ENCODE data around the gene RPS6KA5. TPM values are rescaled to one million over a fixed set of nuclear protein-coding genes. Genes with fewer than 3 reads are reported as not detected.

RPS6KA5 gene
- total RNA-seq, 8 experiments from 2014 or later = 2.5 to 25.2 (median 5.8) TPM

- in situ Hi-C loops (cut with MboI; ENCODE audit: low pct_unique_long_range_greater_than_20kb in 2 of 9, low sequenced_read_pairs in 9 of 9, unreplicated experiment in 9 of 9) = no loop called here
- Histone ChIP-seq H3K4me3 (no peak overlapping the region), H3K4me1 (replicated peaks in 1 of 2) (peaks cover 0 to 8% of the 10 kb centered on the region in 2 donors), H3K27ac (no peak overlapping the region)
- 87 to 89% methylated on average over 3 to 5 of the region's 13 CpGs; no CpG with 5 or more reads in 8 of the 10 experiments for WGBS, 10 experiments
- no peak for ATAC-seq (replicated peaks in 6 of 8)
Measured at GRCh38 chr14:90805084-90805391, 255.4 kb downstream of the RPS6KA5 start.

GRCh38 chr14:90804292-90805083 lies 256.0 kb downstream of the RPS6KA5 start:
- Histone ChIP-seq H3K4me1 (replicated peaks in 1 of 2) (peaks cover 0 to 8% of the 10 kb centered on the region in 2 donors), H3K27ac (no peak overlapping the region), H3K4me3 (no peak overlapping the region)
- ATAC-seq (replicated peaks in 6 of 8) = no peak
- 47 to 100% (median 78%) methylated on average over 1 to 7 of the region's 18 CpGs; no CpG with 5 or more reads in 2 of the 10 experiments for WGBS, 10 experiments
- in situ Hi-C loops (cut with MboI; ENCODE audit: low pct_unique_long_range_greater_than_20kb in 2 of 9, low sequenced_read_pairs in 9 of 9, unreplicated experiment in 9 of 9) = no loop called here

GRCh38 chr14:90803249-90803648 lies 257.2 kb downstream of the RPS6KA5 start:
- no peak for ATAC-seq (replicated peaks in 6 of 8)

GRCh38 chr14:90799420-90799819 lies 261.0 kb downstream of the RPS6KA5 start:
- Histone ChIP-seq H3K4me1 (replicated peaks in 1 of 2) (peaks cover 5 to 6% of the 10 kb centered on the region in 2 donors), H3K4me3 (no peak overlapping the region), H3K27ac (no peak overlapping the region)
- no peak for ATAC-seq (replicated peaks in 6 of 8)
- 87 to 100% (median 96%) methylated on average over 2 to 4 of the region's 5 CpGs; no CpG with 5 or more reads in 7 of the 10 experiments for WGBS, 10 experiments
- in situ Hi-C loops (cut with MboI; ENCODE audit: low pct_unique_long_range_greater_than_20kb in 2 of 9, low sequenced_read_pairs in 9 of 9, unreplicated experiment in 9 of 9) = no loop called here

More at GRCh38 chr14:90803249-90803648, 257.2 kb downstream of the RPS6KA5 start:
- no peak overlapping the region for H3K4me3 ChIP-seq
- H3K27ac ChIP-seq = no peak overlapping the region
- H3K4me1 ChIP-seq (replicated peaks in 1 of 2) = peaks cover 0 to 5% of the 10 kb centered on the region in 2 donors
- WGBS, 10 experiments = 59 to 100% (median 80%) methylated on average over 1 to 2 of the region's 2 CpGs; no CpG with 5 or more reads in 7 of the 10 experiments
- in situ Hi-C loops (cut with MboI; ENCODE audit: low pct_unique_long_range_greater_than_20kb in 2 of 9, low sequenced_read_pairs in 9 of 9, unreplicated experiment in 9 of 9) = no loop called here

GRCh38 chr14:90797919-90798318 lies 262.5 kb downstream of the RPS6KA5 start:
- WGBS, 10 experiments = 70 to 100% (median 86%) methylated on average over 1 to 11 of the region's 13 CpGs; no CpG with 5 or more reads in 2 of the 10 experiments
- in situ Hi-C loops (cut with MboI; ENCODE audit: low pct_unique_long_range_greater_than_20kb in 2 of 9, low sequenced_read_pairs in 9 of 9, unreplicated experiment in 9 of 9) = no loop called here
- ATAC-seq (replicated peaks in 6 of 8) = no peak

More at GRCh38 chr14:90797919-90798318, 262.5 kb downstream of the RPS6KA5 start:
- Histone ChIP-seq H3K4me1 (replicated peaks in 1 of 2) (peaks cover 5 to 6% of the 10 kb centered on the region in 2 donors), H3K4me3 (no peak overlapping the region), H3K27ac (no peak overlapping the region)

Other genes starting within 250 kb of the RPS6KA5 start
- 10 to 100 TPM in 7 of 8 experiments, under 1 TPM in 1; 0.81 to 38.2 (median 22.8) TPM for gene TTC7B, start 244.2 kb downstream of the RPS6KA5 start, total RNA-seq
- gene DGLUCY, start 53.4 kb upstream of the RPS6KA5 start, total RNA-seq = 100 to 1,000 TPM in 1 of 8 experiments, 10 to 100 TPM in 7; 15.1 to 116 (median 33.6) TPM
- gene GPR68, start 184.1 kb upstream of the RPS6KA5 start, total RNA-seq = 1 to 10 TPM in 6 of 8 experiments, under 1 TPM in 2; 0.61 to 3.1 (median 1.5) TPM